Esophagus squamous epithelium (tissue), 5 donors: ENCODE measurements around the gene DTNB. TPM values are rescaled to one million over a fixed set of nuclear protein-coding genes. Genes with fewer than 3 reads are reported as not detected.

Source experiments
- DNase-seq: peaks from one replicate; lab custom pipeline; 2025; lab: John Stamatoyannopoulos, UW
- H3K27ac ChIP-seq, 4 donors: fragments of 200-600 bp; sonication (generic); one replicate each; pipeline ENCODE4 v1.5.1; 2016 to 2019; ENCODE audit warnings: mild to moderate bottlenecking in 1 of 4
- H3K27me3 ChIP-seq, 4 donors: fragments of 200-600 bp; sonication (generic); 1 replicate in 3 of 4; 2 replicates in 1 of 4; pipeline versions ENCODE4 v1.5.1 to v1.6.0; 2017 to 2021; ENCODE audit warnings: antibody characterized with exemption in 1 of 4
- H3K36me3 ChIP-seq, 3 donors: fragments of 200-600 bp; sonication (generic); one replicate each; pipeline ENCODE4 v1.5.1; 2016 to 2019
- H3K4me1 ChIP-seq, 3 donors: fragments of 200-600 bp; sonication (generic); one replicate each; pipeline ENCODE4 v1.5.1; 2017 to 2019
- H3K4me3 ChIP-seq, 4 donors: fragments of 200-600 bp; sonication (generic); 1 replicate in 3 of 4; 2 replicates in 1 of 4; pipeline ENCODE4 v1.5.1; 2016 to 2019; ENCODE audit warnings: mild to moderate bottlenecking in 2 of 4, moderate library complexity in 1 of 4
- H3K9me3 ChIP-seq, 3 donors: fragments of 200-600 bp; sonication (generic); one replicate each; pipeline ENCODE4 v1.5.1; 2016 to 2019
- CTCF ChIP-seq, 6 experiments: fragments of 450-650 bp in 4 of 6; fragments of 200-600 bp in 2 of 6; sonication (generic) in 2 of 6; IDR thresholded peaks; one replicate each; pipeline ENCODE4 v1.5.1; 2016 to 2019; ENCODE audit warnings: antibody characterized with exemption in 6 of 6, mild to moderate bottlenecking in 4 of 6, moderate library complexity in 4 of 6
- POLR2A ChIP-seq, 4 donors: fragments of 450-650 bp; IDR thresholded peaks; one replicate each; pipeline ENCODE4 v1.6.1; 2017; ENCODE audit warnings: antibody characterized with exemption in 4 of 4, mild to moderate bottlenecking in 4 of 4, moderate library complexity in 3 of 4
- WGBS, 2 donors: methylation state at CpG; one replicate each; pipeline ENCODE4 v1.1.5; 2018; 5-methylcytosine and 5-hydroxymethylcytosine counted together
- intact Hi-C: fragments of 100-400 bp; cut with DNase I; formaldehyde crosslinking; loops from one replicate; pipeline ENCODE4 v1.15.0; 2022
- total RNA-seq, 4 donors: library from RNA; depleted of rRNA; stranded (reverse); fragments of >200 nt; gene quantifications; one replicate each; pipeline ENCODE4 v1.1.0, GENCODE V29; 2016
- donor health status: DM: yes; HTN: yes; CAD: no.

Gene DTNB
- total RNA-seq, 4 donors from 2014 or later = 7.8 to 17.2 (median 9.6) TPM

- Histone ChIP-seq H3K9me3 (no peaks in the 10 kb centered on the region), H3K4me3 (no peak overlapping the region), H3K27me3 (no peaks in the 10 kb centered on the region), H3K36me3 (no peaks in the 10 kb centered on the region), H3K27ac (no peak overlapping the region), H3K4me1 (peaks cover 5 to 18% (median 8%) of the 10 kb centered on the region in 3 donors)
- intact Hi-C loops = no loop called here
- 93 to 98% methylated on average over 4 to 5 of the region's 6 CpGs for WGBS, 2 donors
- DNase-seq = no peak
- TF ChIP-seq CTCF (IDR thresholded peaks at IDR 0.05) (no peak), POLR2A (IDR thresholded peaks at IDR 0.05) (no peak)
These were observed 315.0 kb downstream of the DTNB start for GRCh38 chr2:25358249-25358815.

- no peaks in the 10 kb centered on the region for H3K36me3 ChIP-seq
- intact Hi-C loops = no loop called here
- WGBS, 2 donors = 55 to 79% methylated on average over 2 to 4 of the region's 4 CpGs
- no peaks in the 10 kb centered on the region for H3K4me1 ChIP-seq
- TF ChIP-seq POLR2A (IDR thresholded peaks at IDR 0.05) = no peak
- TF ChIP-seq CTCF (IDR thresholded peaks at IDR 0.05) = no peak
- no peaks in the 10 kb centered on the region for H3K9me3 ChIP-seq
- H3K27ac ChIP-seq = no peak overlapping the region
- no peaks in the 10 kb centered on the region for H3K27me3 ChIP-seq
- H3K4me3 ChIP-seq = no peak overlapping the region
- DNase-seq = no peak
These were observed 317.3 kb downstream of the DTNB start for GRCh38 chr2:25356088-25356487.

GRCh38 chr2:25355270-25355669, 318.1 kb downstream of the DTNB start:
- WGBS, 2 donors = 79 to 89% methylated on average over 5 to 7 of the region's 8 CpGs
- no peaks in the 10 kb centered on the region for H3K36me3 ChIP-seq
- H3K27ac ChIP-seq = no peak overlapping the region
- intact Hi-C loops = no loop called here
- H3K9me3 ChIP-seq = no peaks in the 10 kb centered on the region
- no peak overlapping the region for H3K4me3 ChIP-seq
- no peaks in the 10 kb centered on the region for H3K27me3 ChIP-seq
- H3K4me1 ChIP-seq = no peaks in the 10 kb centered on the region
- no peak for DNase-seq
- TF ChIP-seq POLR2A (IDR thresholded peaks at IDR 0.05) = no peak
- TF ChIP-seq CTCF (IDR thresholded peaks at IDR 0.05) = no peak

GRCh38 chr2:25354116-25354515, 319.3 kb downstream of the DTNB start:
- intact Hi-C loops = no loop called here
- Histone ChIP-seq H3K4me3 (no peak overlapping the region), H3K4me1 (no peaks in the 10 kb centered on the region), H3K27ac (no peak overlapping the region), H3K27me3 (no peaks in the 10 kb centered on the region), H3K9me3 (no peaks in the 10 kb centered on the region), H3K36me3 (no peaks in the 10 kb centered on the region)
- no peak for DNase-seq
- no peak for TF ChIP-seq CTCF (IDR thresholded peaks at IDR 0.05)
- TF ChIP-seq POLR2A (IDR thresholded peaks at IDR 0.05) = no peak
- WGBS, 2 donors = 57 to 64% methylated on average over 5 to 6 of the region's 6 CpGs

- no peak overlapping the region for H3K27ac ChIP-seq
- DNase-seq = no peak
- peaks cover 0 to 11% (median 0%) of the 10 kb centered on the region in 3 donors for H3K4me1 ChIP-seq
- intact Hi-C loops = no loop called here
- H3K4me3 ChIP-seq = no peak overlapping the region
- TF ChIP-seq CTCF (IDR thresholded peaks at IDR 0.05) (no peak), POLR2A (IDR thresholded peaks at IDR 0.05) (no peak)
- H3K36me3 ChIP-seq = no peaks in the 10 kb centered on the region
- H3K27me3 ChIP-seq = no peaks in the 10 kb centered on the region
- 63 to 69% methylated on average over 7 of the region's 7 CpGs for WGBS, 2 donors
- H3K9me3 ChIP-seq = no peaks in the 10 kb centered on the region
These were observed 324.0 kb downstream of the DTNB start for GRCh38 chr2:25349397-25349796.
